SU-DHL-6 (cell line): ENCODE data around the gene SYNDIG1.

Source experiments
- H2AFZ ChIP-seq: fragments of 200-600 bp; sonication (generic); 2 replicates; pipeline ENCODE4 v1.6.1; 2014; ENCODE audit warnings: low read depth, mild to moderate bottlenecking, moderate library complexity, mixed read lengths, antibody characterized with exemption, low read length; ENCODE audit not compliant: severe bottlenecking
- H3F3A ChIP-seq: fragments of 200-600 bp; shearing (Covaris generic); 2 replicates; pipeline ENCODE4 v1.6.0; 2016; ENCODE audit warnings: antibody characterized with exemption, mild to moderate bottlenecking; ENCODE audit not compliant: insufficient read depth
- H3K27ac ChIP-seq: fragments of 200-600 bp; sonication (generic); 2 replicates; pipeline ENCODE4 v1.5.1; 2016; ENCODE audit warnings: low read depth, mild to moderate bottlenecking, low read length, moderate library complexity, mixed read lengths
- H3K27me3 ChIP-seq: fragments of 200-600 bp; sonication (generic), shearing (Covaris generic); 2 replicates; pipeline ENCODE4 v1.6.0; 2014; ENCODE audit warnings: mild to moderate bottlenecking, low read length
- H3K36me3 ChIP-seq: fragments of 200-600 bp; sonication (generic); 2 replicates; pipeline ENCODE4 v1.6.1; 2014; ENCODE audit warnings: mild to moderate bottlenecking, low read length, mixed read lengths
- H3K4me2 ChIP-seq: fragments of 300-600, 200-600 bp; shearing (Covaris generic), sonication (generic); 2 replicates; pipeline ENCODE4 v1.6.0; 2014; ENCODE audit warnings: low read length, low read depth, mild to moderate bottlenecking; ENCODE audit not compliant: poor library complexity, severe bottlenecking
- H3K4me3 ChIP-seq: fragments of 200-600 bp; sonication (generic); 2 replicates; pipeline ENCODE4 v1.5.1; 2014; ENCODE audit warnings: antibody characterized with exemption, low read length, mild to moderate bottlenecking, mixed read lengths; ENCODE audit not compliant: insufficient read depth, poor library complexity, severe bottlenecking
- H3K79me2 ChIP-seq: fragments of 200-600 bp; sonication (generic); 2 replicates; pipeline ENCODE4 v1.6.1; 2014; ENCODE audit warnings: mild to moderate bottlenecking, low read length, moderate library complexity; ENCODE audit not compliant: insufficient read depth
- H3K9ac ChIP-seq: fragments of 200-600 bp; sonication (generic); 2 replicates; pipeline ENCODE4 v1.7.0; 2014; ENCODE audit warnings: mild to moderate bottlenecking, low read length
- H3K9me2 ChIP-seq: fragments of 200-600 bp; sonication (generic); replicated peaks from 2 replicates; pipeline ENCODE4 v1.6.1; 2014; ENCODE audit warnings: low read length; ENCODE audit not compliant: insufficient read depth
- H3K9me3 ChIP-seq: fragments of 200-600 bp; sonication (generic); 2 replicates; pipeline ENCODE4 v1.6.1; 2014; ENCODE audit warnings: low read length, mixed read lengths; ENCODE audit not compliant: insufficient read depth
- H4K20me1 ChIP-seq: fragments of 200-600 bp; sonication (generic); 2 replicates; pipeline ENCODE4 v1.6.1; 2014; ENCODE audit warnings: low read depth, mild to moderate bottlenecking, antibody characterized with exemption, low read length, moderate library complexity, mixed read lengths
- CTCF ChIP-seq: fragments of 200-600 bp; sonication (generic); IDR thresholded peaks from one replicate; pipeline ENCODE4 v1.5.1; 2017; ENCODE audit warnings: antibody characterized with exemption, mild to moderate bottlenecking, low read length, moderate library complexity; ENCODE audit not compliant: insufficient read depth, poor library complexity, severe bottlenecking
- EZH2phosphoT487 ChIP-seq: fragments of 200-600 bp; sonication (generic), shearing (Covaris generic); conservative IDR thresholded peaks from 2 replicates; pipeline ENCODE4 v1.6.1; 2018; ENCODE audit warnings: mild to moderate bottlenecking, antibody characterized with exemption, low read length, moderate library complexity, mixed read lengths

The SYNDIG1 gene

GRCh38 chr20:24668791-24669190, 199.4 kb downstream of the SYNDIG1 start:
- H4K20me1 ChIP-seq, result no peaks in the 10 kb centered on the region
- no peak overlapping the region for H2AFZ ChIP-seq
- H3K27ac ChIP-seq, result no peak overlapping the region
- no peaks in the 10 kb centered on the region for H3K36me3 ChIP-seq
- no peaks in the 10 kb centered on the region for H3K9me2 ChIP-seq
- no peaks in the 10 kb centered on the region for H3K27me3 ChIP-seq
- no peaks in the 10 kb centered on the region for H3K9me3 ChIP-seq
- no peak for TF ChIP-seq CTCF
- no peak for TF ChIP-seq EZH2phosphoT487
- H3K79me2 ChIP-seq, result no peaks in the 10 kb centered on the region
- H3F3A ChIP-seq, result no peaks in the 10 kb centered on the region
- no peak overlapping the region for H3K4me2 ChIP-seq
- H3K9ac ChIP-seq, result no peak overlapping the region
- H3K4me3 ChIP-seq, result no peak overlapping the region

- Histone ChIP-seq H3K27me3 (no peaks in the 10 kb centered on the region), H2AFZ (no peak overlapping the region), H3K4me2 (no peak overlapping the region), H3F3A (no peaks in the 10 kb centered on the region), H4K20me1 (no peaks in the 10 kb centered on the region), H3K4me3 (no peak overlapping the region), H3K27ac (no peak overlapping the region), H3K9ac (no peak overlapping the region), H3K9me3 (no peaks in the 10 kb centered on the region), H3K36me3 (no peaks in the 10 kb centered on the region), H3K79me2 (no peaks in the 10 kb centered on the region), H3K9me2 (no peaks in the 10 kb centered on the region)
- TF ChIP-seq EZH2phosphoT487 (no peak), CTCF (no peak)
Observed at GRCh38 chr20:24669701-24670100, 200.3 kb downstream of the SYNDIG1 start.

GRCh38 chr20:24670341-24670872, 201.0 kb downstream of the SYNDIG1 start:
- no peaks in the 10 kb centered on the region for H3K9me2 ChIP-seq
- no peak overlapping the region for H3K4me2 ChIP-seq
- H3F3A ChIP-seq, result no peaks in the 10 kb centered on the region
- no peak overlapping the region for H3K9ac ChIP-seq
- no peak overlapping the region for H3K27ac ChIP-seq
- H4K20me1 ChIP-seq, result no peaks in the 10 kb centered on the region
- no peaks in the 10 kb centered on the region for H3K79me2 ChIP-seq
- H3K4me3 ChIP-seq, result no peak overlapping the region
- H3K27me3 ChIP-seq, result no peaks in the 10 kb centered on the region
- no peak overlapping the region for H2AFZ ChIP-seq
- TF ChIP-seq CTCF, result no peak
- no peak for TF ChIP-seq EZH2phosphoT487
- H3K36me3 ChIP-seq, result no peaks in the 10 kb centered on the region
- H3K9me3 ChIP-seq, result no peaks in the 10 kb centered on the region
